OCI-LY3 (cell line): Measurements from ENCODE around the gene SIK2.
"Not testable (repeated sequence)": the region's sequence is repeated elsewhere in the genome, so short reads cannot be mapped to it uniquely, and the experiment has no call there.

Source experiments
- H2AFZ ChIP-seq: fragments of 200-600, 300-600 bp; shearing (Covaris generic); 2 replicates; pipeline ENCODE4 v1.6.0; 2014; ENCODE audit warnings: antibody characterized with exemption, low read depth, low read length
- H3K27ac ChIP-seq: fragments of 200-600, 300-600 bp; sonication (generic); 2 replicates; pipeline ENCODE4 v1.5.1; 2014; ENCODE audit warnings: mild to moderate bottlenecking, low read length, moderate library complexity, mixed read lengths
- H3K27me3 ChIP-seq: fragments of 200-600, 300-600 bp; sonication (generic); 2 replicates; pipeline ENCODE4 v1.6.1; 2014; ENCODE audit warnings: low read depth, low read length, mixed read lengths
- H3K36me3 ChIP-seq: fragments of 200-600, 300-600 bp; sonication (generic); replicated peaks from 2 replicates; pipeline ENCODE3; 2014; ENCODE audit warnings: low read depth, low read length, mixed read lengths
- H3K4me1 ChIP-seq: fragments of 300-600, 200-600 bp; sonication (generic); 2 replicates; pipeline ENCODE4 v1.6.1; 2014; ENCODE audit warnings: low read length, mixed read lengths
- H3K4me2 ChIP-seq: fragments of 200-600, 300-600 bp; sonication (generic); 2 replicates; pipeline ENCODE4 v1.6.1; 2014; ENCODE audit warnings: low read length, mixed read lengths
- H3K4me3 ChIP-seq: fragments of 300-600, 200-600 bp; sonication (generic); 2 replicates; pipeline ENCODE4 v1.5.1; 2014; ENCODE audit warnings: antibody characterized with exemption, mild to moderate bottlenecking, low read length, moderate library complexity
- H3K79me2 ChIP-seq: fragments of 300-600, 200-600 bp; shearing (Covaris generic); 2 replicates; pipeline ENCODE4 v1.6.1; 2014; ENCODE audit warnings: mild to moderate bottlenecking, low read length, mixed read lengths
- H3K9ac ChIP-seq: fragments of 300-600, 200-600 bp; shearing (Covaris generic); 2 replicates; pipeline ENCODE4 v1.6.0; 2014; ENCODE audit warnings: mild to moderate bottlenecking, low read length, moderate library complexity
- H3K9me3 ChIP-seq: fragments of 200-600, 300-600 bp; shearing (Covaris generic); 2 replicates; pipeline ENCODE4 v1.6.1; 2014; ENCODE audit warnings: low read length, mixed read lengths; ENCODE audit not compliant: insufficient read depth
- H4K20me1 ChIP-seq: fragments of 200-600, 300-600 bp; sonication (generic); 2 replicates; pipeline ENCODE4 v1.6.1; 2016; ENCODE audit warnings: low read length, mixed read lengths; ENCODE audit not compliant: insufficient read depth
- CTCF ChIP-seq: fragments of 200-600, 300-600 bp; sonication (generic); IDR thresholded peaks from 2 replicates; pipeline ENCODE4 v1.5.1; 2014; ENCODE audit warnings: antibody characterized with exemption, low read length, low read depth
- EZH2phosphoT487 ChIP-seq: fragments of 200-600 bp; shearing (Covaris generic); IDR thresholded peaks from 2 replicates; pipeline ENCODE4 v1.6.1; 2018; ENCODE audit warnings: antibody characterized with exemption, mixed run types, low read depth

SIK2 gene

GRCh38 chr11:111765984-111766833, 164.0 kb downstream of the SIK2 start, which contains the start of gene PPP2R1B:
Gene PPP2R1B (minus strand): TSS chr11:111766389. CDS start chr11:111766361, 28 bp downstream.
- peak within 1 kb of the TSS; percentile 91 for H3K9ac ChIP-seq
- peak within 1 kb of the TSS; percentile 96 for H3K4me3 ChIP-seq
- H3K27ac ChIP-seq = peak within 1 kb of the TSS; percentile 53

GRCh38 chr11:111766834-111767142, 164.5 kb downstream of the SIK2 start:
- no peaks in the 10 kb centered on the region for H4K20me1 ChIP-seq
- H3K4me2 ChIP-seq = peak overlapping the region; percentile 69
- H3K4me3 ChIP-seq = peak overlapping the region; percentile 96
- H3K9me3 ChIP-seq = no peaks in the 10 kb centered on the region
- no peak for TF ChIP-seq EZH2phosphoT487
- no peak for TF ChIP-seq CTCF
- no peak overlapping the region for H3K27ac ChIP-seq
- peaks cover 41% of the 10 kb centered on the region for H3K79me2 ChIP-seq
- H2AFZ ChIP-seq = peak overlapping the region; percentile 73; the same call in 1 of the 2 replicates
- H3K4me1 ChIP-seq = peaks cover 13% of the 10 kb centered on the region
- no peaks in the 10 kb centered on the region for H3K27me3 ChIP-seq
- H3K9ac ChIP-seq = peak overlapping the region; percentile 91
- H3K36me3 ChIP-seq = peaks cover 28% of the 10 kb centered on the region

More at GRCh38 chr11:111765984-111766833, 164.0 kb downstream of the SIK2 start, which contains the start of gene PPP2R1B:
- Histone ChIP-seq H3K4me2 (peak within 1 kb of the TSS; percentile 81), H2AFZ (peak within 1 kb of the TSS; percentile 95), H4K20me1 (no peaks in the 10 kb centered on the region), H3K27me3 (no peaks in the 10 kb centered on the region), H3K9me3 (no peaks in the 10 kb centered on the region), H3K4me1 (peaks cover 13% of the 10 kb centered on the region), H3K79me2 (peaks cover 44% of the 10 kb centered on the region), H3K36me3 (peaks cover 33% of the 10 kb centered on the region)
- no peak for TF ChIP-seq CTCF
- TF ChIP-seq EZH2phosphoT487 = no peak

- peaks cover 13% of the 10 kb centered on the region for H3K4me1 ChIP-seq
- H3K27me3 ChIP-seq = no peaks in the 10 kb centered on the region
- no peaks in the 10 kb centered on the region for H3K36me3 ChIP-seq
- TF ChIP-seq EZH2phosphoT487 (no peak), CTCF (no peak)
- no peak overlapping the region for H3K9ac ChIP-seq
- H3K4me2 ChIP-seq = no peak overlapping the region
- no peaks in the 10 kb centered on the region for H3K9me3 ChIP-seq
- no peak overlapping the region for H3K27ac ChIP-seq
- no peak overlapping the region for H3K4me3 ChIP-seq
- no peaks in the 10 kb centered on the region for H4K20me1 ChIP-seq
- H3K79me2 ChIP-seq = peaks cover 5% of the 10 kb centered on the region
- H2AFZ ChIP-seq = no peak overlapping the region
Observed at GRCh38 chr11:111770581-111771134, 168.4 kb downstream of the SIK2 start.

GRCh38 chr11:111771205-111771604, 169.0 kb downstream of the SIK2 start:
- H3K27ac ChIP-seq = not testable (repeated sequence)

More at GRCh38 chr11:111771205-111771604, 169.0 kb downstream of the SIK2 start:
- not testable (repeated sequence) for H3K9me3 ChIP-seq, H3K4me2 ChIP-seq, H2AFZ ChIP-seq, H3K27me3 ChIP-seq, H3K79me2 ChIP-seq, H3K36me3 ChIP-seq, H3K9ac ChIP-seq, H4K20me1 ChIP-seq, H3K4me3 ChIP-seq
- H3K4me1 ChIP-seq = peaks cover 18% of the 10 kb centered on the region
